Stimulated activated CD4-positive, alpha-beta T cell treated with anti-CD3 and anti-CD28 coated beads, Interleukin-1b, Interleukin-23, amount 100 ng/mL, for 1 hour (primary cell): Measurements from ENCODE around the gene PRR5L.

ENCODE experiments used
- DNase-seq, 2 donors: peaks; one replicate each; pipeline ENCODE4 v3.0.0-alpha.2; 2020; ENCODE audit warnings: low read depth in 2 of 2

Gene PRR5L

GRCh38 chr11:36358436-36358835 is 62.3 kb downstream of the PRR5L start:
- DNase-seq, result no peak

- DNase-seq, result no peak
Observed at GRCh38 chr11:36360318-36360717, 64.2 kb downstream of the PRR5L start.

- DNase-seq, result no peak
Observed at GRCh38 chr11:36360826-36361415, 64.8 kb downstream of the PRR5L start.

GRCh38 chr11:36361472-36361871 is 65.4 kb downstream of the PRR5L start:
- DNase-seq, result no peak

- DNase-seq, result no peak
Observed at GRCh38 chr11:36361901-36362391, 65.9 kb downstream of the PRR5L start.

- no peak for DNase-seq
Observed at GRCh38 chr11:36362902-36363301, 66.8 kb downstream of the PRR5L start.

- DNase-seq, result no peak
Observed at GRCh38 chr11:36363361-36364268, 67.5 kb downstream of the PRR5L start.

- DNase-seq, result no peak
Observed at GRCh38 chr11:36364551-36365325, 68.7 kb downstream of the PRR5L start.

- DNase-seq, result no peak
Observed at GRCh38 chr11:36365907-36366306, 69.8 kb downstream of the PRR5L start.

- no peak for DNase-seq
Observed at GRCh38 chr11:36367806-36368680, 72.0 kb downstream of the PRR5L start.

GRCh38 chr11:36371181-36371580 is 75.1 kb downstream of the PRR5L start:
- no peak for DNase-seq

GRCh38 chr11:36371590-36371989 is 75.5 kb downstream of the PRR5L start:
- DNase-seq, result no peak

GRCh38 chr11:36372101-36372771 is 76.1 kb downstream of the PRR5L start:
- no peak for DNase-seq

GRCh38 chr11:36373016-36374010 is 77.2 kb downstream of the PRR5L start:
- no peak for DNase-seq

- DNase-seq, result no peak
Observed at GRCh38 chr11:36374726-36375125, 78.6 kb downstream of the PRR5L start.

- DNase-seq, result no peak
Observed at GRCh38 chr11:36375353-36376008, 79.4 kb downstream of the PRR5L start.

GRCh38 chr11:36376009-36376887 is 80.2 kb downstream of the PRR5L start:
- no peak for DNase-seq
